PFSK-1 (cell line): Measurements from ENCODE around the gene ATF7.

Experiments
- FOXP2 ChIP-seq: optimal IDR thresholded peaks from 2 replicates; pipeline ENCODE3; 2011; ENCODE audit warnings: borderline replicate concordance, control low read depth, inconsistent platforms; ENCODE audit not compliant: insufficient read depth; ENCODE audit errors: extremely low read length, extremely low read depth
- POLR2AphosphoS5 ChIP-seq: IDR thresholded peaks from 2 replicates; pipeline ENCODE4 v1.6.1; 2012; ENCODE audit warnings: low read depth, mild to moderate bottlenecking, control low read depth, low read length, moderate library complexity
- REST ChIP-seq, 2 experiments: IDR thresholded peaks; 2 replicates each; pipeline versions ENCODE4 v1.6.1 to v1.8.0; 2011 to 2012; ENCODE audit warnings: low read depth in 2 of 2, low read length in 2 of 2, control low read depth in 1 of 2, inconsistent platforms in 1 of 2, mild to moderate bottlenecking in 1 of 2, moderate library complexity in 1 of 2; ENCODE audit not compliant: insufficient read depth in 1 of 2
- SIN3A ChIP-seq: IDR thresholded peaks from 2 replicates; pipeline ENCODE4 v1.6.1; 2012; ENCODE audit warnings: mild to moderate bottlenecking, low read length, moderate library complexity, borderline replicate concordance; ENCODE audit not compliant: insufficient read depth
- TAF1 ChIP-seq: IDR thresholded peaks from 2 replicates; pipeline ENCODE4 v1.6.1; 2012; ENCODE audit warnings: low read length, control low read depth, borderline replicate concordance; ENCODE audit not compliant: insufficient read depth

GRCh38 chr12:53532021-53532420 is 94.2 kb downstream of the ATF7 start:
- TF ChIP-seq SIN3A (no peak), POLR2AphosphoS5 (no peak), FOXP2 (no peak), TAF1 (no peak), REST (IDR thresholded peaks at IDR 0.05; ENCODE audit: insufficient read depth in 1 of 2, low read depth in 2 of 2, low read length in 2 of 2) (no peak)
